Measurements from ENCODE around the gene MS4A2. TPM values are rescaled to one million over a fixed set of nuclear protein-coding genes. Genes with fewer than 3 reads are reported as not detected.
"Not testable (repeated sequence)": the region's sequence is repeated elsewhere in the genome, so short reads cannot be mapped to it uniquely, and the experiment has no call there.

Gene MS4A2
- total and polyA plus RNA-seq, 4 donors, result 0.23 to 8.5 (median 0.63) TPM

DNA sequence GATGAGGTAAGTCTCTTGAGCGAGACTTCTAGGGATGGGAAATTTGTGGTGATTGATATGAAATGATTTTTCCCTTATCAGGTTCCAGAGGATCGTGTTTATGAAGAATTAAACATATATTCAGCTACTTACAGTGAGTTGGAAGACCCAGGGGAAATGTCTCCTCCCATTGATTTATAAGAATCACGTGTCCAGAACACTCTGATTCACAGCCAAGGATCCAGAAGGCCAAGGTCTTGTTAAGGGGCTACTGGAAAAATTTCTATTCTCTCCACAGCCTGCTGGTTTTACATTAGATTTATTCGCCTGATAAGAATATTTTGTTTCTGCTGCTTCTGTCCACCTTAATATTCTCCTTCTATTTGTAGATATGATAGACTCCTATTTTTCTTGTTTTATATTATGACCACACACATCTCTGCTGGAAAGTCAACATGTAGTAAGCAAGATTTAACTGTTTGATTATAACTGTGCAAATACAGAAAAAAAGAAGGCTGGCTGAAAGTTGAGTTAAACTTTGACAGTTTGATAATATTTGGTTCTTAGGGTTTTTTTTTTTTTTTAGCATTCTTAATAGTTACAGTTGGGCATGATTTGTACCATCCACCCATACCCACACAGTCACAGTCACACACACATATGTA lies 7.1 kb downstream of the MS4A2 start:
- no peaks in the 10 kb centered on the region for H3K4me1 ChIP-seq (ENCODE audit: control insufficient read depth in 5 of 5, insufficient read depth in 5 of 5, low read length in 5 of 5)
- DNase-seq, result no peak
- TF ChIP-seq, protein P1, sequence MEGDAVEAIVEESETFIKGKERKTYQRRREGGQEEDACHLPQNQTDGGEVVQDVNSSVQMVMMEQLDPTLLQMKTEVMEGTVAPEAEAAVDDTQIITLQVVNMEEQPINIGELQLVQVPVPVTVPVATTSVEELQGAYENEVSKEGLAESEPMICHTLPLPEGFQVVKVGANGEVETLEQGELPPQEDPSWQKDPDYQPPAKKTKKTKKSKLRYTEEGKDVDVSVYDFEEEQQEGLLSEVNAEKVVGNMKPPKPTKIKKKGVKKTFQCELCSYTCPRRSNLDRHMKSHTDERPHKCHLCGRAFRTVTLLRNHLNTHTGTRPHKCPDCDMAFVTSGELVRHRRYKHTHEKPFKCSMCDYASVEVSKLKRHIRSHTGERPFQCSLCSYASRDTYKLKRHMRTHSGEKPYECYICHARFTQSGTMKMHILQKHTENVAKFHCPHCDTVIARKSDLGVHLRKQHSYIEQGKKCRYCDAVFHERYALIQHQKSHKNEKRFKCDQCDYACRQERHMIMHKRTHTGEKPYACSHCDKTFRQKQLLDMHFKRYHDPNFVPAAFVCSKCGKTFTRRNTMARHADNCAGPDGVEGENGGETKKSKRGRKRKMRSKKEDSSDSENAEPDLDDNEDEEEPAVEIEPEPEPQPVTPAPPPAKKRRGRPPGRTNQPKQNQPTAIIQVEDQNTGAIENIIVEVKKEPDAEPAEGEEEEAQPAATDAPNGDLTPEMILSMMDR (IDR thresholded peaks at IDR 0.05; ENCODE audit: control extremely low read depth, extremely low read depth), result no peak
- 60 to 80% methylated on average over 4 of the region's 4 CpGs for WGBS, 2 donors
- no peaks in the 10 kb centered on the region for H3K27me3 ChIP-seq (ENCODE audit: control insufficient read depth in 3 of 3, insufficient read depth in 3 of 3, low read length in 2 of 3)
- H3K36me3 ChIP-seq (ENCODE audit: control insufficient read depth in 4 of 4, insufficient read depth in 4 of 4, low read length in 4 of 4), result no peaks in the 10 kb centered on the region
- no peak for ATAC-seq (ENCODE audit: insufficient read depth, low FRiP score)
- H3K9ac ChIP-seq (ENCODE audit: insufficient read depth in 1 of 2, low read length in 2 of 2), result no peak overlapping the region
- H3K27ac ChIP-seq (ENCODE audit: low read depth in 1 of 2, low read length in 1 of 2), result no peak overlapping the region
- H3K4me3 ChIP-seq, result no peak overlapping the region
- H3K9me3 ChIP-seq (ENCODE audit: control insufficient read depth in 4 of 4, insufficient read depth in 3 of 4, low read length in 3 of 4), result no peaks in the 10 kb centered on the region

DNA sequence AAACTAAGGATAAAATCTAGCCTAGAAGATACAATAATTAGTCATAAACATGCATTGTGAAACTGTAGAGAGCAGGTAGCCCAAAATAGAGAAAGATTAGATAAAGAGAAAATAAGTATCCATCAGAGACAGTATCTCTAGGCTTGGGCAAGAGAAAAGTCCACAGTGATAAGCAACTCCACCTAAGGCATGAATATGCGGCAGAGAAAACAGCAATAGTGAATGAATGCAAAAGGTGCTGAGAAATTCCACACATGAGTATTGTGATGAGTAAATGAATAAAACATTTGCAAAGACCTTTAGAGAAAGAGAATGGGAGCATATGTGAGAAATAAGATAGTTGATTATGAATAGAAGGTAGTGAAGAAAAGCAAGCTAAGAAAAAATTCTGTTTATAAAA lies 8.7 kb downstream of the MS4A2 start:
- H3K9me3 ChIP-seq (ENCODE audit: control insufficient read depth in 4 of 4, insufficient read depth in 3 of 4, low read length in 3 of 4), result no peaks in the 10 kb centered on the region
- DNase-seq, result no peak
- TF ChIP-seq, protein P1 (IDR thresholded peaks at IDR 0.05; ENCODE audit: control extremely low read depth, extremely low read depth), result no peak
- no peak overlapping the region for H3K27ac ChIP-seq (ENCODE audit: low read depth in 1 of 2, low read length in 1 of 2)
- WGBS, 2 donors, result 97 to 98% methylated on average over 1 of the region's 1 CpG
- H3K36me3 ChIP-seq (ENCODE audit: control insufficient read depth in 4 of 4, insufficient read depth in 4 of 4, low read length in 4 of 4), result no peaks in the 10 kb centered on the region
- H3K27me3 ChIP-seq (ENCODE audit: control insufficient read depth in 3 of 3, insufficient read depth in 3 of 3, low read length in 2 of 3), result no peaks in the 10 kb centered on the region
- no peak overlapping the region for H3K4me3 ChIP-seq
- ATAC-seq (ENCODE audit: insufficient read depth, low FRiP score), result no peak
- no peaks in the 10 kb centered on the region for H3K4me1 ChIP-seq (ENCODE audit: control insufficient read depth in 5 of 5, insufficient read depth in 5 of 5, low read length in 5 of 5)
- H3K9ac ChIP-seq (ENCODE audit: insufficient read depth in 1 of 2, low read length in 2 of 2), result no peak overlapping the region

DNA sequence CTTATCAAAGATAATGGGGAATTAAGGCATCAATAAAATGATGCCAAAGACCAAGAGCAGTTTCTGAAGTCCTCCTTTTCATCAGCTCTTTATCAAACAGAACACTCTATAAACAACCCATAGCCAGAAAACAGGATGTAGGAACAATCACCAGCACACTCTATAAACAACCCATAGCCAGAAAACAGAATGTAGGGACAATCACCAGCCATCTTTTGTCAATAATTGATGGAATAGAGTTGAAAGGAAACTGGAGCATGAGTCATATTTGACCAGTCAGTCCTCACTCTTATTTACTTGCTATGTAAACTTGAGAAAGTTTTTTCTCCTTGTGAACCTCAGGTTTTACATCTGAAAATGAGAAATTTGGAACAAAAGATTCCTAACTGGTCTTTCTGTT lies 10.0 kb downstream of the MS4A2 start:
- TF ChIP-seq, protein P1 (IDR thresholded peaks at IDR 0.05; ENCODE audit: control extremely low read depth, extremely low read depth), result no peak
- ATAC-seq (ENCODE audit: insufficient read depth, low FRiP score) (no peak), DNase-seq (no peak)
- no peak overlapping the region for H3K4me3 ChIP-seq
- H3K9ac ChIP-seq (ENCODE audit: insufficient read depth in 1 of 2, low read length in 2 of 2), result no peak overlapping the region
- H3K36me3 ChIP-seq (ENCODE audit: control insufficient read depth in 4 of 4, insufficient read depth in 4 of 4, low read length in 4 of 4), result no peaks in the 10 kb centered on the region
- no peaks in the 10 kb centered on the region for H3K9me3 ChIP-seq (ENCODE audit: control insufficient read depth in 4 of 4, insufficient read depth in 3 of 4, low read length in 3 of 4)
- H3K4me1 ChIP-seq (ENCODE audit: control insufficient read depth in 5 of 5, insufficient read depth in 5 of 5, low read length in 5 of 5), result no peaks in the 10 kb centered on the region
- H3K27me3 ChIP-seq (ENCODE audit: control insufficient read depth in 3 of 3, insufficient read depth in 3 of 3, low read length in 2 of 3), result no peaks in the 10 kb centered on the region
- no peak overlapping the region for H3K27ac ChIP-seq (ENCODE audit: low read depth in 1 of 2, low read length in 1 of 2)

DNA sequence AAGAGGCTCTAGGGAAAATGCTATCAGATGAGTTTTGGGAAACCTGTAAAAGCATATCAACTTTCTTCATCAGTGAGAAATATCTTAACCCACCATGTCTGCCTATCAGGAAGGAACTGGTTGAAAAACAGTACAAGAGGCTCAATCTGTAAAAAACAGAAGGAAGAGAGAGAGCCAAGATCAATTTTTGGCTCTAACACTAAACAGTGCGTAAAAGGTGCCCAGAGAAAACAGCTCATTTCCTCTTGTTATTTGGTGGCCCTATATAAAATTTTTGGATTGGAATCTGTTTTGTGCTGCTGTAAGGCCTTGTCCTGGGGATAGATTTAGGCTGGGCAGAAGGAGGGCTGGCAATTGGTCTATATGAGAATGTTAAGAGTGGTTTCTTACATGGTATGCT lies 12.1 kb downstream of the MS4A2 start:
- 58 to 67% methylated on average over 1 of the region's 1 CpG for WGBS, 2 donors
- Histone ChIP-seq H3K27me3 (ENCODE audit: control insufficient read depth in 3 of 3, insufficient read depth in 3 of 3, low read length in 2 of 3) (no peaks in the 10 kb centered on the region), H3K4me3 (no peak overlapping the region), H3K4me1 (ENCODE audit: control insufficient read depth in 5 of 5, insufficient read depth in 5 of 5, low read length in 5 of 5) (no peaks in the 10 kb centered on the region), H3K36me3 (ENCODE audit: control insufficient read depth in 4 of 4, insufficient read depth in 4 of 4, low read length in 4 of 4) (no peaks in the 10 kb centered on the region), H3K27ac (ENCODE audit: low read depth in 1 of 2, low read length in 1 of 2) (no peak overlapping the region), H3K9me3 (ENCODE audit: control insufficient read depth in 4 of 4, insufficient read depth in 3 of 4, low read length in 3 of 4) (no peaks in the 10 kb centered on the region), H3K9ac (ENCODE audit: insufficient read depth in 1 of 2, low read length in 2 of 2) (no peak overlapping the region)
- TF ChIP-seq, protein P1 (IDR thresholded peaks at IDR 0.05; ENCODE audit: control extremely low read depth, extremely low read depth), result no peak
- DNase-seq, result no peak
- no peak for ATAC-seq (ENCODE audit: insufficient read depth, low FRiP score)

DNA sequence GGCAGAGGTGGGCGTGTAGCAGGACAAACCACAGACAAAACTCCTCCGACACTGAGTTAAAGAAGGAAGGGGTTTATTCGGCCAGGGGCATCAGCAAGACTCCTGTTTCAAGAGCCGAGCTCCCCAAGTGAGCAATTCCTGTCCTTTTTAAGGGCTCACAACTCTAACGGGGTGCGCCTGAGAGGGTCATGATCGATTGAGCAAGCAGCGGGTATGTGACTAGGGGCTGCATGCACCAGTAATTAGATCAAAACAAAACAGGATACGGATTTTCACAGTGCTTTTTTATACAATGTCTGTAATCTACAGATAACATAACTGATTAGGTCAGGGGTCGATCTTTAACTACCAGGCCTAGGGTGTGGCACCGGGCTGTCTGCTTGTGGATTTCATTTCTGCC lies 12.9 kb downstream of the MS4A2 start:
- ATAC-seq (ENCODE audit: insufficient read depth, low FRiP score); H3K9ac ChIP-seq (ENCODE audit: insufficient read depth in 1 of 2, low read length in 2 of 2); H3K9me3 ChIP-seq (ENCODE audit: control insufficient read depth in 4 of 4, insufficient read depth in 3 of 4, low read length in 3 of 4); DNase-seq; H3K4me1 ChIP-seq (ENCODE audit: control insufficient read depth in 5 of 5, insufficient read depth in 5 of 5, low read length in 5 of 5); H3K27me3 ChIP-seq (ENCODE audit: control insufficient read depth in 3 of 3, insufficient read depth in 3 of 3, low read length in 2 of 3); H3K4me3 ChIP-seq; H3K27ac ChIP-seq (ENCODE audit: low read depth in 1 of 2, low read length in 1 of 2); H3K36me3 ChIP-seq (ENCODE audit: control insufficient read depth in 4 of 4, insufficient read depth in 4 of 4, low read length in 4 of 4): not testable (repeated sequence)
- 69 to 71% methylated on average over 11 of the region's 11 CpGs for WGBS, 2 donors
